K562 (cell line): ENCODE data around the gene KRR1. TPM values are rescaled to one million over a fixed set of nuclear protein-coding genes. Genes with fewer than 3 reads are reported as not detected.

ENCODE experiments used
- ATAC-seq: fragments of 200-7000 bp; cut with Tn5 transposase; 3 replicates; pipeline ENCODE4 v1.9.1; 2020; ENCODE audit warnings: moderate library complexity
- BruUV-seq: library from RNA; stranded (reverse); fragments of 400-500 nt; replicated peaks from 2 replicates; lab custom pipeline; 2021; lab: Mats Ljungman, UMichigan
- CTCF ChIA-PET: fragments of 300-600 bp; formaldehyde crosslinking; extraction: SDS; loops from one replicate; lab custom pipeline; 2021; ENCODE audit warnings: low intra/inter-chr PET ratio; lab: Yijun Ruan, JAX
- POLR2A ChIA-PET: fragments of 300-600, 350-650 bp; sonication (Branson Sonifier 250); formaldehyde crosslinking; extraction: SDS; loops from one replicate; lab custom pipeline; 2021; ENCODE audit warnings: antibody characterized with exemption, inconsistent platforms; lab: Yijun Ruan, JAX
- DNase-seq, 4 experiments: peaks; one replicate each; pipeline versions ENCODE4 v3.0.0 to v3.0.0-alpha.2; 2011 to 2018; ENCODE audit warnings: low spot score in 3 of 4, mixed read lengths in 3 of 4; ENCODE audit errors: extremely low read depth in 1 of 4
- FAIRE-seq: peaks from 2 replicates; lab custom pipeline; 2011; peaks lifted over from hg19 to GRCh38; lab: Jason Lieb, UNC
- H2AFZ ChIP-seq: 2 replicates; pipeline ENCODE4 v1.6.0; 2011; ENCODE audit warnings: low read depth, low read length, control low read depth, inconsistent platforms
- H3K27ac ChIP-seq: fragments of 200-600 bp; 3 replicates; pipeline ENCODE4 v1.8.0; 2011; ENCODE audit warnings: low read depth, mild to moderate bottlenecking, control low read depth, inconsistent platforms, low read length, moderate library complexity, mixed read lengths; ENCODE audit errors: extremely low read depth
- H3K27me3 ChIP-seq, 2 experiments: fragments of 300-600 bp in 1 of 2; 2 replicates in 1 of 2; 3 replicates in 1 of 2; pipeline versions ENCODE4 v1.6.0 to v1.8.0; 2011; ENCODE audit warnings: inconsistent platforms in 2 of 2, low read length in 2 of 2, mild to moderate bottlenecking in 1 of 2, mixed read lengths in 1 of 2, moderate library complexity in 1 of 2; ENCODE audit not compliant: control insufficient read depth in 2 of 2, insufficient read depth in 2 of 2
- H3K36me3 ChIP-seq: fragments of 300-600 bp; 3 replicates; pipeline ENCODE4 v1.8.0; 2011; ENCODE audit warnings: mild to moderate bottlenecking, low read length, inconsistent platforms; ENCODE audit not compliant: control insufficient read depth, insufficient read depth
- H3K4me1 ChIP-seq, 2 experiments: fragments of 200-600 bp in 1 of 2; replicated peaks in 1 of 2; 2 replicates in 1 of 2; 3 replicates in 1 of 2; pipeline versions ENCODE4 v1.5.1 to v1.8.0; 2011; ENCODE audit warnings: inconsistent platforms in 2 of 2, low read length in 2 of 2, mild to moderate bottlenecking in 1 of 2, mixed read lengths in 1 of 2, moderate library complexity in 1 of 2; ENCODE audit not compliant: control insufficient read depth in 2 of 2, insufficient read depth in 2 of 2
- H3K4me2 ChIP-seq: 2 replicates; pipeline ENCODE4 v1.6.1; 2011; ENCODE audit warnings: low read length, control low read depth, inconsistent platforms, mixed read lengths; ENCODE audit not compliant: insufficient read depth
- H3K4me3 ChIP-seq: fragments of 200-600 bp; sonication (generic), shearing (Covaris generic); 2 replicates; pipeline ENCODE4 v1.5.1; 2016; ENCODE audit warnings: control low read depth, inconsistent platforms
- H3K79me2 ChIP-seq: fragments of 200-600 bp; 3 replicates; pipeline ENCODE4 v1.8.0; 2011; ENCODE audit warnings: low read length, inconsistent platforms; ENCODE audit not compliant: control insufficient read depth, insufficient read depth
- H3K9ac ChIP-seq, 2 experiments: 2 replicates each; pipeline versions ENCODE4 v1.6.0 to v1.6.1; 2011; ENCODE audit warnings: low read depth in 2 of 2, low read length in 2 of 2, control low read depth in 1 of 2, inconsistent platforms in 1 of 2, mild to moderate bottlenecking in 1 of 2, mixed read lengths in 1 of 2; ENCODE audit not compliant: insufficient read depth in 1 of 2
- H3K9me1 ChIP-seq: one replicate; pipeline ENCODE4 v1.6.0; 2011; ENCODE audit warnings: inconsistent platforms, mild to moderate bottlenecking, low read length, moderate library complexity; ENCODE audit not compliant: control insufficient read depth, insufficient read depth
- H3K9me3 ChIP-seq: replicated peaks from 2 replicates; pipeline ENCODE4 v1.5.1; 2011; ENCODE audit warnings: low read depth, low read length, inconsistent platforms; ENCODE audit not compliant: control insufficient read depth, insufficient read depth
- H4K20me1 ChIP-seq: replicated peaks from 2 replicates; pipeline ENCODE4 v1.6.1; 2011; ENCODE audit warnings: low read length, inconsistent platforms, mixed read lengths; ENCODE audit not compliant: control insufficient read depth, insufficient read depth
- ETS2 ChIP-seq: IDR thresholded peaks from 2 replicates; pipeline ENCODE4 v1.6.1; 2016; ENCODE audit warnings: borderline replicate concordance, missing genetic modification characterization, mild to moderate bottlenecking, moderate library complexity, missing compliant biosample characterization; ENCODE audit not compliant: poor library complexity, severe bottlenecking
- MAFK ChIP-seq: IDR thresholded peaks from 2 replicates; pipeline ENCODE4 v1.6.1; 2011; ENCODE audit warnings: low read length, improper control_type of control experiment
- MEIS2 ChIP-seq: fragments of 450-650 bp; IDR thresholded peaks from 2 replicates; pipeline ENCODE4 v1.6.1; 2014; ENCODE audit warnings: mild to moderate bottlenecking; ENCODE audit not compliant: partially characterized antibody
- MNT ChIP-seq, 2 experiments: fragments of 450-650 bp; conservative IDR thresholded peaks; 2 replicates each; pipeline ENCODE4 v1.6.1; 2017; ENCODE audit warnings: mild to moderate bottlenecking in 2 of 2, moderate library complexity in 2 of 2
- PML ChIP-seq: IDR thresholded peaks from 2 replicates; pipeline ENCODE4 v1.6.1; 2012; ENCODE audit warnings: low read length, inconsistent platforms
- SNIP1 ChIP-seq: fragments of 450-650 bp; IDR thresholded peaks from 2 replicates; pipeline ENCODE4 v1.7.1; 2017; ENCODE audit warnings: low read depth, mild to moderate bottlenecking
- TOE1 ChIP-seq, 2 experiments: fragments of 450-650 bp in 1 of 2; sonication (generic) in 1 of 2; formaldehyde crosslinking in 1 of 2; IDR thresholded peaks; 2 replicates each; pipeline versions ENCODE4 v1.7.1 to v1.8.0; 2016 to 2022; ENCODE audit warnings: borderline replicate concordance in 2 of 2, mild to moderate bottlenecking in 2 of 2, antibody characterized with exemption in 1 of 2, inconsistent platforms in 1 of 2, low read depth in 1 of 2, missing genetic modification reagents in 1 of 2, moderate library complexity in 1 of 2
- ZNF282 ChIP-seq: sonication (generic); formaldehyde crosslinking; IDR thresholded peaks from 2 replicates; pipeline ENCODE4 v1.8.1; 2023; ENCODE audit warnings: missing genetic modification reagents
- ZNF75A ChIP-seq: fragments of 450-650 bp; formaldehyde crosslinking; IDR thresholded peaks from 2 replicates; pipeline ENCODE4 v1.4.0; 2020; ENCODE audit warnings: mild to moderate bottlenecking
- WGBS: fragments of 100-300 bp; shearing (Covaris generic); methylation state at CpG from one replicate; pipeline ENCODE4 v1.1.6; 2016; ENCODE audit warnings: low coverage, mixed read lengths; ENCODE audit not compliant: insufficient coverage; ENCODE audit errors: missing lambda C conversion rate; 5-methylcytosine and 5-hydroxymethylcytosine counted together
- in situ Hi-C: fragments of 300-500 bp; cut with MboI; formaldehyde crosslinking; loops from 4 replicates; pipeline ENCODE4 v1.15.0; 2018; ENCODE audit warnings: inconsistent platforms, mixed read lengths
- intact Hi-C: fragments of 100-400 bp; cut with micrococcal nuclease; formaldehyde crosslinking; loops from 2 replicates; pipeline ENCODE4 v1.14.2; 2022
- polyA plus RNA-seq, 8 experiments: library from polyadenylated mRNA; depleted of rRNA in 4 of 8; stranded (reverse) in 5 of 8; unstranded in 3 of 8; fragments of >200 nt; fragmentation: Nextera tagmentation in 2 of 8; fragmentation: Illumina TruSeq in 1 of 8; extraction: Ambion mirVana in 2 of 8; extraction: Trizol in 1 of 8; gene quantifications; 2 replicates each; pipeline versions ENCODE4 v1.2.1 to v1.2.3, GENCODE V29; 2011 to 2014; ENCODE audit warnings: inconsistent platforms in 1 of 8, missing spikeins in 1 of 8
- total RNA-seq, 7 experiments: library from RNA; depleted of rRNA in 6 of 7; stranded (reverse); fragments of >200 nt in 6 of 7; fragmentation: Illumina TruSeq in 2 of 7; extraction: Trizol in 2 of 7; gene quantifications; 2 replicates each; pipeline versions ENCODE4 v1.2.1 to v1.2.3, GENCODE V29; 2011 to 2021; ENCODE audit warnings: low replicate concordance in 1 of 7
- TF ChIP-seq, protein P1 (sequence below): fragments of 450-650 bp; conservative IDR thresholded peaks from 2 replicates; pipeline ENCODE4 v1.6.1; 2016; ENCODE audit warnings: missing genetic modification characterization, low read depth, mild to moderate bottlenecking, control low read depth, missing compliant biosample characterization

The KRR1 gene
- total and polyA plus RNA-seq, 9 of the 15 experiments (the other 6 are each of a cell fraction or from before 2014, with no cell fraction given), result 42.6 to 102 (median 61.0) TPM

DNA sequence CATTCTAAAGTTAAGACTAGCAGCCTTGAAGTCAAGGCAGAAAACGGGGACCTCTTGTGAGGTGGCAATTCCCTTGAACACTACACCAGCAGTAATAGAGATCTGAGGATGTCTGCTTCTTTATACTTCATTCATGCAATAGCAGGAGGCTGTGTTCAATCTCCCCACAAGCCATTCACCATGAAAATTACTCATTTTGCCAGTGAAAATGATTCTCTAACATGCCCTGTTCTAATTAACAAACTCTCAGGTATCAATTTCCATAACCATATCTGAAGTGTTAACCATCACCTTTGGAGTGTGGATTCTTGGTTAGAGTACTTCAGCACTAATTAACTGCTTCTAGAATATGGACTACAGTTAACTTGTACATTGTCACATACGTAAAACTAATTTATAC is 34.3 kb downstream of the KRR1 start:
- intact Hi-C loops, result no loop called here
- in situ Hi-C loops, result no loop called here
- Histone ChIP-seq H3K36me3 (no peaks in the 10 kb centered on the region), H3K27ac (no peak overlapping the region), H4K20me1 (no peaks in the 10 kb centered on the region), H3K4me2 (no peak overlapping the region), H3K27me3 (no peaks in the 10 kb centered on the region), H2AFZ (no peak overlapping the region), H3K9me1 (no peaks in the 10 kb centered on the region), H3K9ac (no peak overlapping the region), H3K79me2 (no peaks in the 10 kb centered on the region), H3K4me3 (no peak overlapping the region), H3K4me1 (peaks cover 0 to 6% of the 10 kb centered on the region in 2 experiments; a peak in 4 of 5 replicates), H3K9me3 (no peaks in the 10 kb centered on the region)
- no TSS peak for BruUV-seq
- WGBS, result 6% methylated on average over 2 of the region's 2 CpGs
- ChIA-PET CTCF (no interaction called here), POLR2A (no interaction called here)
- DNase-seq, result no peak
- TF ChIP-seq MEIS2 (no peak), TOE1 (IDR thresholded peaks at IDR 0.05; ENCODE audit: borderline replicate concordance) (no peak), TOE1 (CRISPR knock-in tag; IDR thresholded peaks at IDR 0.05; ENCODE audit: borderline replicate concordance, low read depth) (no peak), PML (no peak), ZNF282 (CRISPR knock-in tag) (no peak), ZNF75A (CRISPR knock-in tag) (no peak), MNT (conservative IDR thresholded peaks at IDR 0.05) (no peak), SNIP1 (no peak), ETS2 (tag) (no peak), MAFK (no peak)
- TF ChIP-seq, protein P1, sequence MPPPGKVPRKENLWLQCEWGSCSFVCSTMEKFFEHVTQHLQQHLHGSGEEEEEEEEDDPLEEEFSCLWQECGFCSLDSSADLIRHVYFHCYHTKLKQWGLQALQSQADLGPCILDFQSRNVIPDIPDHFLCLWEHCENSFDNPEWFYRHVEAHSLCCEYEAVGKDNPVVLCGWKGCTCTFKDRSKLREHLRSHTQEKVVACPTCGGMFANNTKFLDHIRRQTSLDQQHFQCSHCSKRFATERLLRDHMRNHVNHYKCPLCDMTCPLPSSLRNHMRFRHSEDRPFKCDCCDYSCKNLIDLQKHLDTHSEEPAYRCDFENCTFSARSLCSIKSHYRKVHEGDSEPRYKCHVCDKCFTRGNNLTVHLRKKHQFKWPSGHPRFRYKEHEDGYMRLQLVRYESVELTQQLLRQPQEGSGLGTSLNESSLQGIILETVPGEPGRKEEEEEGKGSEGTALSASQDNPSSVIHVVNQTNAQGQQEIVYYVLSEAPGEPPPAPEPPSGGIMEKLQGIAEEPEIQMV (tag), result no peak
- no peak for ATAC-seq
- no peak for FAIRE-seq
